B cell (primary cell): ENCODE data around the gene PDILT.

Experiments used
- CTCF ChIP-seq: fragments of 200-600 bp; IDR thresholded peaks from one replicate; pipeline ENCODE4 v1.8.0; 2022; ENCODE audit warnings: antibody characterized with exemption, mild to moderate bottlenecking
- EZH2 ChIP-seq: IDR thresholded peaks from 2 replicates; pipeline ENCODE4 v1.6.1; 2012; ENCODE audit warnings: borderline replicate concordance, low read depth, mild to moderate bottlenecking, moderate library complexity, low read length; ENCODE audit not compliant: insufficient read depth, poor library complexity, severe bottlenecking

DNA sequence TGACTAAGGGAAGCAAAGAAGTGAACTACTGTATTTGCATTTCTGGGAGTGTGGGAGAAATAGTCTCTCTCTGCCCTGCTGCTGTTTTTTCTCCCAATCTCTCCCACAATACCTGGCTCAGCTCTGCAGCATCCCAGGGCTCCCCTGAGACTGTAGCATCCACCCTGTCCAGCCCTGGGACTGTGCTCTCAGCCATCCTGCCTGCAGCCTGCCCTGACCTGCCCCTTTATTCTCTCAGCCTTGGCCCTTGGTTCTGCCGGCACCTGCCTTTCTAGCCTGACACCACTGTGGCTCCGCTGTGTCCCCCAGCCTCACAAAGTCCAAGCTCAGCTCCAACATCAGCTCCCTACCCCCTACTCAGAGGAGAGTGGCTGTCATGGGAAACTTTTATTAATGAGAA is 1.9 kb downstream of the PDILT start:
- no peak for TF ChIP-seq CTCF
- TF ChIP-seq EZH2, result no peak
